ENCODE results near the gene ADARB2. TPM values are rescaled to one million over a fixed set of nuclear protein-coding genes. Genes with fewer than 3 reads are reported as not detected.

The ADARB2 gene
- total and polyA plus RNA-seq, 4 donors, result 0.22 to 1.3 (median 0.55) TPM

DNA sequence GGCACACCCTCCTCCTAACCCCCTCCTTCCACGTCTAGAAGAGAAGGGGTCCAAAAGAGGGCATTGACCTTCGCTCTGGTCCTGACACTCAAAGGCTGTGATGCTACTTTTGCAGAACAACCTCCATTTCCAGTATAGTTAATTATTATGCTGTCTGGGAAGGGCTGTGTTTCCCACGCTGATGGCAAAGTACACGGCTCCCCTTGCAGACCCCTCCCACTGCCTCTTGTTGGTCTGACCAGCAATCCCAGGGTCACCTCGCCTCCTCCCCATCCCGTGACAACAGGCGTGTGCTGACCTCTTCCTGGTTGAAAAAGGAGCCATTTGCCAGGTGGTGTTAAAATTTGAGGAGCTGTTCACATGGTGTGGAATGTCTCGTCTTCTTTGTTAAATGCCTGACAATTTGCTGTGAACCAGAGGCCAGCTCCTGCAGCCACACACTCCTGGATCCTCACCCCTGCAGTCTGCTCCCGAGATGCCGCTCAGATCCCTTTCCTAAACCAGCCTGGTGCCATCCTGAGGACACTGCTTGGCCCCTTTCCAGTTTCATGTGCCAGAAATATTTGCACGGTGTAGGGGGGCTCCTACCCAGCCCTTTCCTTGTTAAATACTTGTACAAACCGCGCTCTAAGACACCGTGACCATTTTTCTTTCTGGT is 359.5 kb downstream of the ADARB2 start:
- Histone ChIP-seq H3K9me3 (ENCODE audit: control insufficient read depth in 4 of 4, insufficient read depth in 3 of 4, low read length in 3 of 4) (peaks cover 0 to 3% (median 0%) of the 10 kb centered on the region in 4 donors), H3K4me1 (ENCODE audit: control insufficient read depth in 5 of 5, insufficient read depth in 5 of 5, low read length in 5 of 5) (peaks cover 0 to 12% (median 2%) of the 10 kb centered on the region in 5 donors), H3K9ac (ENCODE audit: insufficient read depth in 1 of 2, low read length in 2 of 2) (no peak overlapping the region), H3K4me3 (no peak overlapping the region), H3K27me3 (ENCODE audit: control insufficient read depth in 3 of 3, insufficient read depth in 3 of 3, low read length in 2 of 3) (peaks cover 0 to 41% (median 36%) of the 10 kb centered on the region in 3 donors), H3K27ac (ENCODE audit: low read depth in 1 of 2, low read length in 1 of 2) (no peak overlapping the region), H3K36me3 (ENCODE audit: control insufficient read depth in 4 of 4, insufficient read depth in 4 of 4, low read length in 4 of 4) (no peaks in the 10 kb centered on the region)
- TF ChIP-seq, protein P1, sequence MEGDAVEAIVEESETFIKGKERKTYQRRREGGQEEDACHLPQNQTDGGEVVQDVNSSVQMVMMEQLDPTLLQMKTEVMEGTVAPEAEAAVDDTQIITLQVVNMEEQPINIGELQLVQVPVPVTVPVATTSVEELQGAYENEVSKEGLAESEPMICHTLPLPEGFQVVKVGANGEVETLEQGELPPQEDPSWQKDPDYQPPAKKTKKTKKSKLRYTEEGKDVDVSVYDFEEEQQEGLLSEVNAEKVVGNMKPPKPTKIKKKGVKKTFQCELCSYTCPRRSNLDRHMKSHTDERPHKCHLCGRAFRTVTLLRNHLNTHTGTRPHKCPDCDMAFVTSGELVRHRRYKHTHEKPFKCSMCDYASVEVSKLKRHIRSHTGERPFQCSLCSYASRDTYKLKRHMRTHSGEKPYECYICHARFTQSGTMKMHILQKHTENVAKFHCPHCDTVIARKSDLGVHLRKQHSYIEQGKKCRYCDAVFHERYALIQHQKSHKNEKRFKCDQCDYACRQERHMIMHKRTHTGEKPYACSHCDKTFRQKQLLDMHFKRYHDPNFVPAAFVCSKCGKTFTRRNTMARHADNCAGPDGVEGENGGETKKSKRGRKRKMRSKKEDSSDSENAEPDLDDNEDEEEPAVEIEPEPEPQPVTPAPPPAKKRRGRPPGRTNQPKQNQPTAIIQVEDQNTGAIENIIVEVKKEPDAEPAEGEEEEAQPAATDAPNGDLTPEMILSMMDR (IDR thresholded peaks at IDR 0.05; ENCODE audit: control extremely low read depth, extremely low read depth), result no peak
- WGBS, 2 donors, result 35 to 44% methylated on average over 14 of the region's 14 CpGs
- DNase-seq, result peak in 1 of 3 donors; percentile 8
- ATAC-seq (ENCODE audit: insufficient read depth, low FRiP score), result no peak

DNA sequence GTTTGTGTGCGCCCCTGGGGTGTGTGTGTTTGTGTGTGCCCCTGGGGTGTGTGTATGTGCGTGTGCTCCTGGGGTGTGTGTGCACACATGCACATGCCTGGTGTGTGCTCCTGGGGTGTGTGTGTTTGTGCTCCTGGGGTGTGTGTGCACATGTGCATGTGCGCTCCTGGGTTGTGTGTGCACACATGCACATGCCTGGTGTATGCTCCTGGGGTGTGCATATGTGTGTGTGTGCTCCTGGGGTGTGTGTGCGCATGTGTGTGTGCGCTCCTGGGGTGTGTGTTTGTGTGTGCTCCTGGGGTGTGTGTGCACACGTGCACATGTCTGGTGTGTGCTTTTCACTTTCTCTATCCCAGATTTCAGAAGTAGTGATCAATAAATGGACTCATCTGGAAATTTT is 360.1 kb downstream of the ADARB2 start:
- peaks cover 0 to 41% (median 34%) of the 10 kb centered on the region in 3 donors for H3K27me3 ChIP-seq (ENCODE audit: control insufficient read depth in 3 of 3, insufficient read depth in 3 of 3, low read length in 2 of 3)
- H3K4me3 ChIP-seq, result no peak overlapping the region

GRCh38 chr10:1376384-1376945 is 360.9 kb downstream of the ADARB2 start:
- peak in 1 of 3 donors; percentile 2 for DNase-seq

More for the DNA sequence above, 360.1 kb downstream of the ADARB2 start:
- Histone ChIP-seq H3K9me3 (ENCODE audit: control insufficient read depth in 4 of 4, insufficient read depth in 3 of 4, low read length in 3 of 4) (peaks cover 0 to 3% (median 0%) of the 10 kb centered on the region in 4 donors), H3K9ac (ENCODE audit: insufficient read depth in 1 of 2, low read length in 2 of 2) (no peak overlapping the region), H3K27ac (ENCODE audit: low read depth in 1 of 2, low read length in 1 of 2) (no peak overlapping the region), H3K4me1 (ENCODE audit: control insufficient read depth in 5 of 5, insufficient read depth in 5 of 5, low read length in 5 of 5) (peaks cover 0 to 12% (median 2%) of the 10 kb centered on the region in 5 donors), H3K36me3 (ENCODE audit: control insufficient read depth in 4 of 4, insufficient read depth in 4 of 4, low read length in 4 of 4) (no peaks in the 10 kb centered on the region)
- TF ChIP-seq, protein P1 (IDR thresholded peaks at IDR 0.05; ENCODE audit: control extremely low read depth, extremely low read depth), result no peak
- WGBS, 2 donors, result 88 to 89% methylated on average over 6 of the region's 6 CpGs
- ATAC-seq (ENCODE audit: insufficient read depth, low FRiP score) (no peak), DNase-seq (peak in 1 of 3 donors; percentile 2)

More at GRCh38 chr10:1376384-1376945, 360.9 kb downstream of the ADARB2 start:
- Histone ChIP-seq H3K9me3 (ENCODE audit: control insufficient read depth in 4 of 4, insufficient read depth in 3 of 4, low read length in 3 of 4) (peaks cover 0 to 3% (median 0%) of the 10 kb centered on the region in 4 donors), H3K9ac (ENCODE audit: insufficient read depth in 1 of 2, low read length in 2 of 2) (no peak overlapping the region), H3K27ac (ENCODE audit: low read depth in 1 of 2, low read length in 1 of 2) (no peak overlapping the region), H3K27me3 (ENCODE audit: control insufficient read depth in 3 of 3, insufficient read depth in 3 of 3, low read length in 2 of 3) (peaks cover 0 to 40% (median 32%) of the 10 kb centered on the region in 3 donors), H3K4me1 (ENCODE audit: control insufficient read depth in 5 of 5, insufficient read depth in 5 of 5, low read length in 5 of 5) (peaks cover 0 to 12% (median 2%) of the 10 kb centered on the region in 5 donors), H3K4me3 (no peak overlapping the region), H3K36me3 (ENCODE audit: control insufficient read depth in 4 of 4, insufficient read depth in 4 of 4, low read length in 4 of 4) (no peaks in the 10 kb centered on the region)
- TF ChIP-seq, protein P1 (IDR thresholded peaks at IDR 0.05; ENCODE audit: control extremely low read depth, extremely low read depth), result no peak
- ATAC-seq (ENCODE audit: insufficient read depth, low FRiP score), result no peak
- 69 to 73% methylated on average over 11 of the region's 11 CpGs for WGBS, 2 donors
